Left colon (tissue), 2 donors: Measurements from ENCODE around the gene PLPP1. TPM values are rescaled to one million over a fixed set of nuclear protein-coding genes. Genes with fewer than 3 reads are reported as not detected.

ENCODE experiments used
- ATAC-seq: fragments of 200-7000 bp; cut with Tn5 transposase; one replicate; pipeline ENCODE4 v1.9.1; 2020; ENCODE audit warnings: mild to moderate bottlenecking, moderate library complexity
- DNase-seq, 2 donors: peaks; one replicate each; pipeline ENCODE4 v3.0.0-alpha.2; 2020
- intact Hi-C, 2 donors: fragments of 100-400 bp; cut with DNase I in 1 of 2; cut with micrococcal nuclease in 1 of 2; formaldehyde crosslinking; loops; one replicate each; pipeline versions ENCODE4 v1.11.2 to v1.14.0; 2022; cut with DNase I, micrococcal nuclease
- total RNA-seq, 2 donors: library from RNA; stranded (reverse); fragmentation: NEBNext Ultra II Directional; extraction: Animal tissue kit (Norgen Biotek cat#: 25700); gene quantifications; one replicate each; pipeline ENCODE4 v1.2.1, GENCODE V29; 2021
- donor health status: DM: no; HTN: no; CAD: no.
- donor health status: DM: yes; HTN: yes; CAD: no.

Gene PLPP1
- total RNA-seq, 2 donors from 2014 or later: 69.7 to 109 TPM

- ATAC-seq: peak; percentile 75
- intact Hi-C loops: no loop called here
- no peak for DNase-seq
Observed at GRCh38 chr5:55467862-55468551, 66.8 kb downstream of the PLPP1 start.

DNA sequence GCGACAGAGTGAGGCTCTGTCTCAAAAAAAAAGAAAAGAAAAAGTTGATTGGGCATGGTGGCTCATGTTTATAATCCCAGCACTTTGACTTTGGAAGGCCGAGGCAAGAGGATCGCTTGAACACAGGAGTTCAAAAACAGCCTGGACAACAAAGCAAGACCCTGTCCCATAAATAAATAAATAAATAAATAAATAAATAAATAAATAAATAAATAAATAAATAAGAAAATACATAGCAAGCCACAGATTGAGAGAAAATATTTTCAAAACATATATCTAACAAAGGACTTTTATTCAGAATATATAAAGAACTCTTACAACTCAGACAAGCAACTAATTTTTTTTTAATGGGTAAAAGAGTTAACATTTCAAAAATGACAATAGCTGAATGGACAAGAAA lies 71.2 kb downstream of the PLPP1 start:
- ATAC-seq (no peak), DNase-seq (no peak)
- intact Hi-C loops: no loop called here

DNA sequence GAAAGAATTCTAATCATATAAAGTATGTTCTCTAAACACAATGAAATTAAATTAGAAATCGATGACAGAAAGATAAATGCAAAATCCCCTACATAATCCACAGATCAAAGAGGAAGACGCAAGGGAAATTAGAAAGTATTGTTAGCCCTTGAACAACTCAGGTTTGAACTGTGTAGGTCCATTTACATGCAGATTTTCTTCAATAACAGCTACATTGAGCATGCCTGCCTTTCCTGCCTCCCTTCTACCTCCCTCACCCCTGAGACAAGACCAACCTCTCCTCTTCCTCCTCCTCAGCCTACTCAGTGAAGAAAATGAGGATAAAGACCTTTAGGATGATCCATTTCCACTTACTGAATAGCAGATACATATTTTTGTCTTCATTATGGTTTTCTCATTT lies 75.2 kb downstream of the PLPP1 start:
- DNase-seq (no peak), ATAC-seq (no peak)
- intact Hi-C loops: no loop called here

- ATAC-seq (no peak), DNase-seq (no peak)
- intact Hi-C loops: no loop called here
Observed at GRCh38 chr5:55456216-55456895, 78.4 kb downstream of the PLPP1 start.

- no peak for ATAC-seq
Observed at GRCh38 chr5:55454282-55454681, 80.5 kb downstream of the PLPP1 start.

GRCh38 chr5:55453211-55453610 lies 81.6 kb downstream of the PLPP1 start:
- ATAC-seq: no peak
- DNase-seq: no peak
- intact Hi-C loops: no loop called here

More at GRCh38 chr5:55454282-55454681, 80.5 kb downstream of the PLPP1 start:
- DNase-seq: no peak
- intact Hi-C loops: no loop called here

DNA sequence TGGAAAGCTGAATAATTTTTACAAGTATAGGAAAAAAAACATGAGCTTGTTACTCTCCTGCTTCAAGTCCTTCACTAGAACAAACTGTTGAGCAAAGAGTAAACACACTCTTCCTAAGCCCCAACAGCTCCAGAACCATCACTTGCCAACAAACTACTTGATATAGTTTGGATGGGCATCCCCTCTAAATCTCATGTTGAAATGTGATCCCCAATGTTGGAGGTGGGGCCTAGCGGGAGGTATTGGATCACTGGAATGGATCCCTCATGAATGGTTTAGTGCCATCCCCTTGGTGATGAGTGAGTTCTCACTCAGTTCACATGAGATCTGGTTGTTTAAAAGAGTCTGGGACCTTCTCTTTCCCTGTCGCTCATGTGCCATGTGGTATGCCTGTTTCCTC lies 82.8 kb downstream of the PLPP1 start:
- ATAC-seq: no peak
- DNase-seq: no peak
- intact Hi-C loops: no loop called here

DNA sequence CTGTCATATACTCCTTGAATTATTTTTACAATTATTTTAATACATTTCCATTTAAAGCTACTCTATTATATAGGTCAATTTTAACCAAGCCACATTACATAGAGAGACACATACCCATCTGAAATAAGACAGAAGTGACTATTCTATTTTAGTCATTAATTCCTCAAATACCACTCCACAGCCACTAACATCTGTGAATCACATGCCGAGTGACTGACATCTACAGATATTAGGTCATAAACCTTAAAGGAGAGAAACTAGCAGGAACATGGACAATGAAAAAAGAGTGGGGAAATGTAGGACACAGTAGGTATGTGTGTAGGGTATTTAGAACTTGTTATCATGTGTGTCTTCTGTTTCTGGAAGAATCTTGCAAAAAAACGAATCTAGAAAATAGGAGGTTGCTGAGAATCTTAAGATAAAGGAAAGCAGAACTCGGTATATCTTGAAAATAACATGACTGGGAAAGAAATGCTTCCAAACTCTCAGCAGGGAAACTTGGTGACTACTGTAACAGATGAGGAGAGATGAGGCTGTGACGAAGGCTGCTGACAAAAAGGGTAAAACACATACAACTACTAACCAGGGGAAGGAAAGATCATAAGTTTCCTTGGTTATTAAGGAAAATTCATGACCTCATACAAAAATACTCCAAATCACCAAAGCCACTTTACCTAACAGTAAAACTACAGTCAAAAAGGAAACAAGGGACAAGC lies 84.6 kb downstream of the PLPP1 start:
- intact Hi-C loops: no loop called here
- ATAC-seq: no peak
- no peak for DNase-seq

GRCh38 chr5:55446640-55447351 lies 88.0 kb downstream of the PLPP1 start:
- no peak for ATAC-seq

DNA sequence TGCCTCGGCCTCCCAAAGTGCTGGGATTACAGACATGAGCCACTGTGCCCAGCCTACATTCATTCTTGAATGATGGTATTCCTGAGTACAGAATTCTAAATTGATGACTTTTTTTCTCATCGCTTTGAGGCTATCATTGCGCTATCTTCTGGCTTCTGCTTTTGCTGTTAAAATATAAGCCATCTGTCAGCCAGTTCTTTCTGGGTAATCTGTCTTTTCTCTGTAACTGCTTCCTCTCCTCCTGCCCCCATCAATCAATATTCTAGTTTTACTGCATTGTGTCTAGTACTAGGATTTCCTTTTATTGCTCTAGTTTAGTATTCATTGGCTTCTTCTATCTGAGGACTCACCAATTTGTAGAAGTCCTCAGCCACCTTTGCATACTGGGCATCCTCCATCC lies 89.0 kb downstream of the PLPP1 start:
- ATAC-seq: peak; percentile 25
- no peak for DNase-seq

More at GRCh38 chr5:55446640-55447351, 88.0 kb downstream of the PLPP1 start:
- intact Hi-C loops: no loop called here
- no peak for DNase-seq

GRCh38 chr5:55441954-55442353 lies 92.8 kb downstream of the PLPP1 start:
- DNase-seq (no peak), ATAC-seq (no peak)
- intact Hi-C loops: no loop called here

More for the DNA sequence above, 89.0 kb downstream of the PLPP1 start:
- intact Hi-C loops: no loop called here

DNA sequence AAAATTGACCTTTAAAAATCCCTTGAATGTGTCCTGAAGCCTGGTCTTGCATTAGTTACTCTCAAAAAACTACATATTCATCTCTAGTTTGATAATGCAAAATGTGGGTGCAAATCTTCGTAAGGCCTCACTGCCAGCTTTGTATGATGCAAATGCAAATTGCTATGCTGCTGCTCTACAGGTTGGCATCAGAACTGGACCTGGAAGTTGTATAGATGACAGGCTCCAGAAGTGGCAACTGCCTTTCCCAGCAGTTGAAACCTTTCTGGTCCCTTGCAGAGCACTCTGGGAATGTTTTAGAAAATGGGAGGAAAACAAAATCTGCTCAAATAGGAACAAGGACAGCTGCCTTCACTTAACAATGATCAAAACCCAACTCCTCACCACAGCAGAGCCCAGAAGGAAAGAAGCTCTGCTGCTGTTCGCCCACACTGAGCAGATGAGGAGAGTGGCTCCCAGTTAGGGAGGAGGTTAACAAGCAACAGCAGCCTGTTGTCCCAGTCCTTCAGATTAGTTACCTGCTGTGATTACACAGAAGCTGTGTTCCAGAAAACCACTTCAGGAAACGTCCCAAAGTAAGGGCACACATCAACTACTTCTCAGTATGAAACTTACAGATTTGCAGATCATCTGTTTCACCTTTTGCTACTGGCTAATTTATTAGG lies 93.5 kb downstream of the PLPP1 start:
- intact Hi-C loops: no loop called here

DNA sequence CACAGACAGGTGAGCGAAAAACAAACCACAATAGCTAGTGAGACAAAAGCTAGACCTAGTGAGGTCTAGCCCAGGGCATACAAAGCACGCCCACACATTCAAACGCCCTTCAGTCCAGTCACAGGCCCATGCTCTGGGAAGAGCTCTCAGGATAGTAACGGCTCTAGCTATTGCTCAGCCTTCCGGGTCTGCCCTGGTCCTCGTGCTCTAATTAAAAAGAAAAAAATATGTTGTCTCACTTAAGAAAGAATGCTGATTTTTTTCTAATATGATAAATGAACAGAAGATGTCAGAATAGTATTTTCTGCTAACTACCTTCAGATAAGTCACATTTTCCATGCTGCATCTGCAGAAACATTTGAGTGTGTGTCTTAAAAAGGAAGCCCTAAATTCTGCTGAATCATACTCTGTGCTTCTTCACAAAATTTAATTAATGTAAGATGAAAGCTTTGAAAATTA lies 94.5 kb downstream of the PLPP1 start:
- intact Hi-C loops: no loop called here
- DNase-seq (no peak), ATAC-seq (no peak)

More for the DNA sequence above, 93.5 kb downstream of the PLPP1 start:
- DNase-seq: no peak
- no peak for ATAC-seq

GRCh38 chr5:55438998-55439397 lies 95.8 kb downstream of the PLPP1 start:
- ATAC-seq (no peak), DNase-seq (peak in 1 of 2 donors; percentile 42)
- intact Hi-C loops: no loop called here

GRCh38 chr5:55437859-55438206 lies 96.9 kb downstream of the PLPP1 start:
- ATAC-seq (peak; percentile 7), DNase-seq (no peak)
- intact Hi-C loops: no loop called here

GRCh38 chr5:55437452-55437851 lies 97.3 kb downstream of the PLPP1 start:
- DNase-seq (no peak), ATAC-seq (no peak)
- intact Hi-C loops: no loop called here

DNA sequence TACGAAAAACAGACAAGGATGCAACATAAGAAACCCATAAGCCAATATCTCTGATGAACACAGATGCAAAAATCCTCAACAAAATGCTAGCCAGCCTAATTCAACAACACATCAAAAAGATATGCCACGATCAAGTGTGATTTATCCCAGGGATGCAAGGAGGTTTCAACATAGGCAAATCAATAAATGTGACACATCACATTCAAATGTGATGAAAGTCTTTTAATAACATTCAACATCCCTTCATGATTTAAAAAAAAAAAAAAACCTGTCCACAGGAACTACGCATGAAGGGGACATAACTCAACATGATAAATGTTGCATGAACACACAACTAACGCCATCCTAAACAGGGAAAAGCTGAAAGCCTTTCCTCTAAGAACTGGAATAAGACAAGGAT lies 102.2 kb downstream of the PLPP1 start:
- DNase-seq: no peak
- intact Hi-C loops: no loop called here
- ATAC-seq: no peak

DNA sequence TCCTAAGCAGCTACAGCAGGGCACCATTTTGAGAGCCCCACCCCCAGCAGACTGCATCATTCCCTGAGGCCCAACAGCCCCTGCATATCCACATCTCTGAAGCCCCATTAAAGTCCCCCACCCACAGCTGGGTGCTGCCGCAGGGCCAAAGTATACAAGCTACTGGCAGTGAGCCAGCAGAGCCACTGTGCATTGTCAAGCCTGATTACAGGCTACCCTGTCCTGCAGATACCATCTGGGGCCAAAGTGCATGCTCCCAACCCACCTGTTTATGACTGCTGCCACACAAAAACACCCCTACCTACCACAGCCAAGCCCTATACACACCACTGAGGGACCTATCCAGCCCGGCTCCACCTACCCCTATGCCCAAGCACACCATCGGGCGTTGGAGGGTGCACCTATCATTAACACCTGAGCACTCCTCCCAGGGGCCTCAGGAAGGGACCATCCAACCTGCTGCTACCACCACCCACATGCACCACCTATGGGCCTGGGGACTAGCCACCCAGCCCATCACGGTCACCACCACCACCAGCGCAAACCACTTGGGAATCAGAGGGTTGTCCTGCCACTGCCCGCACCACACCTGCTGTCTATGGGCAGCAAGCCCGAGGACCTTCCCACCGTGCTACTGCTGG lies 105.0 kb downstream of the PLPP1 start:
- ATAC-seq (peak; percentile 95), DNase-seq (peak; percentile 87 to 92)
- intact Hi-C loops: no loop called here
